PC-9 (cell line): ENCODE measurements around the gene PRKAR2B. TPM values are rescaled to one million over a fixed set of nuclear protein-coding genes. Genes with fewer than 3 reads are reported as not detected.

Experiments used
- BruUV-seq: library from RNA; stranded (reverse); fragments of 400-500 nt; replicated peaks from 2 replicates; lab custom pipeline; 2021; lab: Mats Ljungman, UMichigan
- CTCF ChIA-PET: fragments of 300-600 bp; sonication (Branson Sonifier 250); formaldehyde crosslinking; loops from one replicate; lab custom pipeline; 2022; ENCODE audit warnings: antibody characterized with exemption; lab: Charles Lee
- POLR2A ChIA-PET: fragments of 300-600 bp; sonication (Branson Sonifier 250); formaldehyde crosslinking; loops from one replicate; lab custom pipeline; 2022; ENCODE audit warnings: antibody characterized with exemption; ENCODE audit not compliant: unreplicated experiment; lab: Charles Lee
- DNase-seq, 2 experiments: peaks; one replicate each; pipeline versions ENCODE4 v3.0.0 to v3.0.0-alpha.2; 2015 to 2022; ENCODE audit warnings: mixed read lengths in 1 of 2
- H2AFZ ChIP-seq: fragments of 200-600 bp; sonication (generic); 2 replicates; pipeline ENCODE4 v1.8.1; 2017; ENCODE audit warnings: antibody characterized with exemption
- H3F3A ChIP-seq: fragments of 200-600 bp; sonication (generic); 2 replicates; pipeline ENCODE4 v1.8.1; 2017; ENCODE audit warnings: antibody characterized with exemption, mild to moderate bottlenecking, low read depth; ENCODE audit not compliant: insufficient read depth
- H3K27ac ChIP-seq: fragments of 200-600 bp; sonication (generic); 2 replicates; pipeline ENCODE4 v1.6.1; 2016; ENCODE audit warnings: mixed run types
- H3K27me3 ChIP-seq: fragments of 200-600 bp; sonication (generic); 2 replicates; pipeline ENCODE4 v1.6.1; 2016; ENCODE audit warnings: low read depth, mixed run types; ENCODE audit not compliant: insufficient read depth
- H3K36me3 ChIP-seq: fragments of 200-600 bp; sonication (generic); 2 replicates; pipeline ENCODE4 v1.6.1; 2016; ENCODE audit warnings: low read depth, mixed run types
- H3K4me1 ChIP-seq: fragments of 200-600 bp; sonication (generic); replicated peaks from 2 replicates; pipeline ENCODE4 v1.6.1; 2016; ENCODE audit warnings: mixed run types; ENCODE audit not compliant: insufficient read depth
- H3K4me2 ChIP-seq: fragments of 200-600 bp; sonication (generic); 2 replicates; pipeline ENCODE4 v1.6.1; 2017; ENCODE audit warnings: mixed run types
- H3K4me3 ChIP-seq: fragments of 200-600 bp; sonication (generic); 2 replicates; pipeline ENCODE4 v1.6.1; 2016; ENCODE audit warnings: mixed run types
- H3K79me2 ChIP-seq: fragments of 200-600 bp; sonication (generic); 2 replicates; pipeline ENCODE4 v1.6.1; 2017; ENCODE audit warnings: low read depth, mixed run types
- H3K9me2 ChIP-seq: fragments of 200-600 bp; sonication (generic); 2 replicates; pipeline ENCODE4 v1.8.1; 2017; ENCODE audit warnings: mild to moderate bottlenecking; ENCODE audit not compliant: insufficient read depth
- H3K9me3 ChIP-seq: fragments of 200-600 bp; sonication (generic); 2 replicates; pipeline ENCODE4 v1.8.1; 2016; ENCODE audit warnings: low read depth; ENCODE audit not compliant: insufficient read depth
- H4K20me1 ChIP-seq: fragments of 200-600 bp; sonication (generic); 2 replicates; pipeline ENCODE4 v1.8.1; 2017; ENCODE audit not compliant: insufficient read depth
- EZH2 ChIP-seq: fragments of 200-600 bp; sonication (generic); IDR thresholded peaks from 2 replicates; pipeline ENCODE4 v1.8.0; 2017; ENCODE audit warnings: antibody characterized with exemption, low read depth
- intact Hi-C: fragments of 100-400 bp; cut with micrococcal nuclease; formaldehyde crosslinking; loops from one replicate; pipeline ENCODE4 v1.10.0; 2022; ENCODE audit not compliant: unreplicated experiment
- total RNA-seq: library from RNA; stranded (reverse); gene quantifications from 2 replicates; pipeline ENCODE4 v1.2.3, GENCODE V29; 2021
- TF ChIP-seq, protein P1 (sequence below): fragments of 200-600 bp; sonication (generic); conservative IDR thresholded peaks from 2 replicates; pipeline ENCODE4 v1.6.1; 2017; ENCODE audit warnings: mixed run types, antibody characterized with exemption, mild to moderate bottlenecking, moderate library complexity

The PRKAR2B gene
- total RNA-seq, 1 experiment from 2014 or later = 2.9 TPM

- Histone ChIP-seq H3K4me1 (no peaks in the 10 kb centered on the region), H2AFZ (no peak overlapping the region), H3K9me2 (no peaks in the 10 kb centered on the region), H3K4me2 (no peak overlapping the region), H3K9me3 (no peaks in the 10 kb centered on the region; the same call in 1 of the 2 replicates), H3K36me3 (no peaks in the 10 kb centered on the region), H3K4me3 (no peak overlapping the region), H4K20me1 (no peaks in the 10 kb centered on the region), H3K27me3 (no peaks in the 10 kb centered on the region), H3K27ac (no peak overlapping the region), H3K79me2 (no peaks in the 10 kb centered on the region), H3F3A (no peaks in the 10 kb centered on the region)
- intact Hi-C loops = no loop called here
- POLR2A ChIA-PET = no interaction called here
- CTCF ChIA-PET = no interaction called here
- TF ChIP-seq, protein P1, sequence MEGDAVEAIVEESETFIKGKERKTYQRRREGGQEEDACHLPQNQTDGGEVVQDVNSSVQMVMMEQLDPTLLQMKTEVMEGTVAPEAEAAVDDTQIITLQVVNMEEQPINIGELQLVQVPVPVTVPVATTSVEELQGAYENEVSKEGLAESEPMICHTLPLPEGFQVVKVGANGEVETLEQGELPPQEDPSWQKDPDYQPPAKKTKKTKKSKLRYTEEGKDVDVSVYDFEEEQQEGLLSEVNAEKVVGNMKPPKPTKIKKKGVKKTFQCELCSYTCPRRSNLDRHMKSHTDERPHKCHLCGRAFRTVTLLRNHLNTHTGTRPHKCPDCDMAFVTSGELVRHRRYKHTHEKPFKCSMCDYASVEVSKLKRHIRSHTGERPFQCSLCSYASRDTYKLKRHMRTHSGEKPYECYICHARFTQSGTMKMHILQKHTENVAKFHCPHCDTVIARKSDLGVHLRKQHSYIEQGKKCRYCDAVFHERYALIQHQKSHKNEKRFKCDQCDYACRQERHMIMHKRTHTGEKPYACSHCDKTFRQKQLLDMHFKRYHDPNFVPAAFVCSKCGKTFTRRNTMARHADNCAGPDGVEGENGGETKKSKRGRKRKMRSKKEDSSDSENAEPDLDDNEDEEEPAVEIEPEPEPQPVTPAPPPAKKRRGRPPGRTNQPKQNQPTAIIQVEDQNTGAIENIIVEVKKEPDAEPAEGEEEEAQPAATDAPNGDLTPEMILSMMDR = no peak
- no peak for TF ChIP-seq EZH2
- no TSS peak for BruUV-seq
- DNase-seq = no peak
These were observed 25.0 kb downstream of the PRKAR2B start for GRCh38 chr7:107069457-107069856.

- no peak for DNase-seq
- TF ChIP-seq EZH2 = no peak
- TF ChIP-seq, protein P1 = no peak
- CTCF ChIA-PET = no interaction called here
- Histone ChIP-seq H3K9me2 (no peaks in the 10 kb centered on the region), H3F3A (no peaks in the 10 kb centered on the region), H3K36me3 (no peaks in the 10 kb centered on the region), H3K27me3 (no peaks in the 10 kb centered on the region), H3K4me1 (no peaks in the 10 kb centered on the region), H2AFZ (no peak overlapping the region), H3K4me2 (no peak overlapping the region), H3K4me3 (no peak overlapping the region), H3K27ac (no peak overlapping the region), H4K20me1 (no peaks in the 10 kb centered on the region), H3K9me3 (no peaks in the 10 kb centered on the region; the same call in 1 of the 2 replicates), H3K79me2 (no peaks in the 10 kb centered on the region)
- intact Hi-C loops = no loop called here
- no TSS peak for BruUV-seq
- POLR2A ChIA-PET = no interaction called here
These were observed 26.2 kb downstream of the PRKAR2B start for GRCh38 chr7:107070710-107071109.

- Histone ChIP-seq H2AFZ (no peak overlapping the region), H3F3A (no peaks in the 10 kb centered on the region), H3K4me1 (no peaks in the 10 kb centered on the region), H3K9me2 (no peaks in the 10 kb centered on the region), H3K79me2 (no peaks in the 10 kb centered on the region), H3K9me3 (no peaks in the 10 kb centered on the region; the same call in 1 of the 2 replicates), H4K20me1 (no peaks in the 10 kb centered on the region), H3K36me3 (no peaks in the 10 kb centered on the region), H3K27ac (no peak overlapping the region), H3K27me3 (no peaks in the 10 kb centered on the region), H3K4me3 (no peak overlapping the region), H3K4me2 (no peak overlapping the region)
- no peak for TF ChIP-seq EZH2
- TF ChIP-seq, protein P1 = no peak
- DNase-seq = no peak
- intact Hi-C loops = no loop called here
- ChIA-PET POLR2A (no interaction called here), CTCF (no interaction called here)
- BruUV-seq = no TSS peak
These were observed 26.6 kb downstream of the PRKAR2B start for GRCh38 chr7:107071129-107071528.
